ENCODE measurements around the gene APOC3. TPM values are rescaled to one million over a fixed set of nuclear protein-coding genes. Genes with fewer than 3 reads are reported as not detected.

APOC3 gene
- total RNA-seq, 4 donors from 2014 or later, result 1.1 TPM; not detected in 3

GRCh38 chr11:116860303-116860702 lies 30.6 kb downstream of the APOC3 start:
- ATAC-seq, result no peak
- Histone ChIP-seq H3K4me1 (no peaks in the 10 kb centered on the region), H3K27ac (no peak overlapping the region), H3K36me3 (peaks cover 0 to 99% of the 10 kb centered on the region in 2 donors), H3K9me3 (no peaks in the 10 kb centered on the region), H3K27me3 (no peaks in the 10 kb centered on the region), H3K4me3 (no peak overlapping the region)
- WGBS, 2 donors (ENCODE audit: low coverage in 1 of 2), result 88 to 92% methylated on average over 5 to 6 of the region's 6 CpGs
- TF ChIP-seq POLR2A (IDR thresholded peaks at IDR 0.05), result no peak

- no peak for ATAC-seq
- Histone ChIP-seq H3K27me3 (no peaks in the 10 kb centered on the region), H3K27ac (no peak overlapping the region), H3K9me3 (no peaks in the 10 kb centered on the region), H3K4me3 (no peak overlapping the region), H3K36me3 (peaks cover 0 to 100% of the 10 kb centered on the region in 2 donors), H3K4me1 (no peaks in the 10 kb centered on the region)
- TF ChIP-seq POLR2A (IDR thresholded peaks at IDR 0.05) (no peak), EP300 (IDR thresholded peaks at IDR 0.05) (no peak), POLR2AphosphoS5 (IDR thresholded peaks at IDR 0.05) (no peak), CTCF (IDR thresholded peaks at IDR 0.05) (no peak)
- 57 to 69% methylated on average over 1 of the region's 1 CpG for WGBS, 2 donors (ENCODE audit: low coverage in 1 of 2)
These were observed 31.8 kb downstream of the APOC3 start for GRCh38 chr11:116861539-116861938.

- TF ChIP-seq CTCF (IDR thresholded peaks at IDR 0.05), result no peak
- TF ChIP-seq POLR2A (IDR thresholded peaks at IDR 0.05), result no peak
- TF ChIP-seq EP300 (IDR thresholded peaks at IDR 0.05), result no peak
- no peak for TF ChIP-seq POLR2AphosphoS5 (IDR thresholded peaks at IDR 0.05)
- Histone ChIP-seq H3K9me3 (no peaks in the 10 kb centered on the region), H3K27me3 (no peaks in the 10 kb centered on the region), H3K4me1 (no peaks in the 10 kb centered on the region), H3K36me3 (peaks cover 0 to 100% of the 10 kb centered on the region in 2 donors), H3K4me3 (no peak overlapping the region), H3K27ac (no peak overlapping the region)
- ATAC-seq, result no peak
- WGBS, 2 donors (ENCODE audit: low coverage in 1 of 2), result 67% methylated on average over 1 of the region's 3 CpGs; no CpG with 5 or more reads in 1 of the 2 donors
These were observed 32.5 kb downstream of the APOC3 start for GRCh38 chr11:116862185-116862584.

GRCh38 chr11:116862951-116863350 lies 33.2 kb downstream of the APOC3 start:
- Histone ChIP-seq H3K27me3 (no peaks in the 10 kb centered on the region), H3K27ac (no peak overlapping the region), H3K36me3 (peaks cover 0 to 100% of the 10 kb centered on the region in 2 donors), H3K4me1 (no peaks in the 10 kb centered on the region), H3K4me3 (no peak overlapping the region), H3K9me3 (no peaks in the 10 kb centered on the region)
- WGBS, 2 donors (ENCODE audit: low coverage in 1 of 2), result 85 to 100% methylated on average over 2 of the region's 3 CpGs
- TF ChIP-seq CTCF (IDR thresholded peaks at IDR 0.05) (no peak), POLR2AphosphoS5 (IDR thresholded peaks at IDR 0.05) (no peak), EP300 (IDR thresholded peaks at IDR 0.05) (no peak), POLR2A (IDR thresholded peaks at IDR 0.05) (no peak)
- ATAC-seq, result no peak

GRCh38 chr11:116864531-116864930 lies 34.8 kb downstream of the APOC3 start:
- no peak for TF ChIP-seq EP300 (IDR thresholded peaks at IDR 0.05)
- Histone ChIP-seq H3K36me3 (peaks cover 0 to 100% of the 10 kb centered on the region in 2 donors), H3K4me1 (no peaks in the 10 kb centered on the region), H3K27ac (no peak overlapping the region), H3K27me3 (no peaks in the 10 kb centered on the region), H3K4me3 (no peak overlapping the region), H3K9me3 (no peaks in the 10 kb centered on the region)
- no peak for ATAC-seq
- WGBS, 2 donors (ENCODE audit: low coverage in 1 of 2), result 29 to 94% methylated on average over 1 to 5 of the region's 5 CpGs

- Histone ChIP-seq H3K4me3 (no peak overlapping the region), H3K9me3 (no peaks in the 10 kb centered on the region), H3K27ac (no peak overlapping the region), H3K36me3 (peaks cover 0 to 100% of the 10 kb centered on the region in 2 donors), H3K27me3 (no peaks in the 10 kb centered on the region), H3K4me1 (no peaks in the 10 kb centered on the region)
- TF ChIP-seq CTCF (IDR thresholded peaks at IDR 0.05) (no peak), POLR2AphosphoS5 (IDR thresholded peaks at IDR 0.05) (no peak), EP300 (IDR thresholded peaks at IDR 0.05) (no peak), POLR2A (IDR thresholded peaks at IDR 0.05) (no peak)
- WGBS, 2 donors (ENCODE audit: low coverage in 1 of 2), result 70 to 80% methylated on average over 1 of the region's 1 CpG
- ATAC-seq, result no peak
These were observed 36.0 kb downstream of the APOC3 start for GRCh38 chr11:116865696-116866095.

All from gastroesophageal sphincter (tissue), 4 donors.